Activated CD8-positive, alpha-beta T cell treated with anti-CD3 and anti-CD28 coated beads for 36 hours (primary cell): ENCODE results near the gene GRPEL1. TPM values are rescaled to one million over a fixed set of nuclear protein-coding genes. Genes with fewer than 3 reads are reported as not detected.

ENCODE experiments used
- ATAC-seq: fragments of 200-7000 bp; cut with Tn5 transposase; one replicate; pipeline ENCODE4 v1.10.0; 2021; ENCODE audit warnings: mild to moderate bottlenecking, moderate library complexity
- CTCF ChIA-PET: fragments of 350-600 bp; sonication (Branson Sonifier 250); formaldehyde crosslinking; loops from one replicate; lab custom pipeline; 2021; ENCODE audit warnings: antibody characterized with exemption; lab: Charles Lee
- POLR2A ChIA-PET: fragments of 350-600 bp; sonication (Branson Sonifier 250); formaldehyde crosslinking; loops from one replicate; lab custom pipeline; 2021; ENCODE audit warnings: antibody characterized with exemption; lab: Charles Lee
- DNase-seq: peaks from one replicate; pipeline ENCODE4 v3.0.0-alpha.2; 2020
- H3K27ac Mint-ChIP-seq: one replicate; pipeline ENCODE4 v1.8.0; 2021; ENCODE audit warnings: mild to moderate bottlenecking, mixed read lengths
- H3K27me3 Mint-ChIP-seq: one replicate; pipeline ENCODE4 v1.8.0; 2021; ENCODE audit warnings: mixed read lengths
- H3K36me3 Mint-ChIP-seq: one replicate; pipeline ENCODE4 v1.8.0; 2021; ENCODE audit warnings: low read depth, mixed read lengths
- H3K4me1 Mint-ChIP-seq: one replicate; pipeline ENCODE4 v1.8.0; 2021; ENCODE audit warnings: low read depth, mixed read lengths
- H3K4me3 Mint-ChIP-seq: one replicate; pipeline ENCODE4 v1.8.0; 2021; ENCODE audit warnings: mild to moderate bottlenecking, moderate library complexity, mixed read lengths
- H3K9me3 Mint-ChIP-seq: one replicate; pipeline ENCODE4 v1.8.0; 2021; ENCODE audit warnings: mixed read lengths
- intact Hi-C: fragments of 100-400 bp; cut with micrococcal nuclease; formaldehyde crosslinking; loops from one replicate; pipeline ENCODE4 v1.10.0; 2022
- total RNA-seq, 2 experiments: library from RNA; stranded (reverse); gene quantifications; one replicate each; pipeline ENCODE4 v1.2.3, GENCODE V29; 2021
- TF ChIP-seq, protein P1 (sequence below): fragments of 200-600 bp; IDR thresholded peaks from one replicate; pipeline ENCODE4 v1.8.0; 2022; ENCODE audit warnings: antibody characterized with exemption, mild to moderate bottlenecking

The GRPEL1 gene
- total RNA-seq, 2 experiments from 2014 or later: 82.4 to 84.5 TPM

GRCh38 chr4:7041801-7042502 is 25.9 kb downstream of the GRPEL1 start:
- intact Hi-C loops: loop anchor here (2.0 kb wide), 1 partner anchor 27 kb away; the partner anchor contains the start of gene GRPEL1

GRCh38 chr4:7041246-7041645 is 26.6 kb downstream of the GRPEL1 start:
- intact Hi-C loops: no loop called here
- Mint-ChIP-seq H3K36me3 (no peaks in the 10 kb centered on the region), H3K4me1 (peaks cover 29% of the 10 kb centered on the region), H3K27ac (no peak overlapping the region), H3K27me3 (no peaks in the 10 kb centered on the region), H3K4me3 (no peak overlapping the region), H3K9me3 (no peaks in the 10 kb centered on the region)
- TF ChIP-seq, protein P1, sequence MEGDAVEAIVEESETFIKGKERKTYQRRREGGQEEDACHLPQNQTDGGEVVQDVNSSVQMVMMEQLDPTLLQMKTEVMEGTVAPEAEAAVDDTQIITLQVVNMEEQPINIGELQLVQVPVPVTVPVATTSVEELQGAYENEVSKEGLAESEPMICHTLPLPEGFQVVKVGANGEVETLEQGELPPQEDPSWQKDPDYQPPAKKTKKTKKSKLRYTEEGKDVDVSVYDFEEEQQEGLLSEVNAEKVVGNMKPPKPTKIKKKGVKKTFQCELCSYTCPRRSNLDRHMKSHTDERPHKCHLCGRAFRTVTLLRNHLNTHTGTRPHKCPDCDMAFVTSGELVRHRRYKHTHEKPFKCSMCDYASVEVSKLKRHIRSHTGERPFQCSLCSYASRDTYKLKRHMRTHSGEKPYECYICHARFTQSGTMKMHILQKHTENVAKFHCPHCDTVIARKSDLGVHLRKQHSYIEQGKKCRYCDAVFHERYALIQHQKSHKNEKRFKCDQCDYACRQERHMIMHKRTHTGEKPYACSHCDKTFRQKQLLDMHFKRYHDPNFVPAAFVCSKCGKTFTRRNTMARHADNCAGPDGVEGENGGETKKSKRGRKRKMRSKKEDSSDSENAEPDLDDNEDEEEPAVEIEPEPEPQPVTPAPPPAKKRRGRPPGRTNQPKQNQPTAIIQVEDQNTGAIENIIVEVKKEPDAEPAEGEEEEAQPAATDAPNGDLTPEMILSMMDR: no peak
- ATAC-seq: no peak
- CTCF ChIA-PET: interaction anchor here (0.7 to 6.5 kb wide), 8 partner anchors 18 to 323 kb away, joined by 3 to 92 read pairs (median 3); partner anchors contain the start of gene GRPEL1
- POLR2A ChIA-PET: interaction anchor here (1.1 to 11.1 kb wide), 2 partner anchors 15 to 27 kb away, joined by 3 to 123 read pairs; partner anchors contain the start of gene GRPEL1
- no peak for DNase-seq

More at GRCh38 chr4:7041801-7042502, 25.9 kb downstream of the GRPEL1 start:
- no peaks in the 10 kb centered on the region for H3K36me3 Mint-ChIP-seq
- H3K27ac Mint-ChIP-seq: no peak overlapping the region
- ChIA-PET POLR2A (interaction anchor here (1.3 to 11.1 kb wide), 3 partner anchors 18 to 368 kb away, joined by 5 to 123 read pairs (median 67); partner anchors contain the start of gene GRPEL1), CTCF (interaction anchor here (0.7 to 6.5 kb wide), 18 partner anchors 10 to 325 kb away, joined by 3 to 92 read pairs (median 6); partner anchors contain the start of genes BLOC1S4, GRPEL1 and TBC1D14)
- no peaks in the 10 kb centered on the region for H3K9me3 Mint-ChIP-seq
- no peak for DNase-seq
- H3K4me3 Mint-ChIP-seq: peak overlapping the region; percentile 83
- H3K27me3 Mint-ChIP-seq: no peaks in the 10 kb centered on the region
- peaks cover 36% of the 10 kb centered on the region for H3K4me1 Mint-ChIP-seq
- TF ChIP-seq, protein P1: no peak
- ATAC-seq: no peak

GRCh38 chr4:7040765-7041164 is 27.1 kb downstream of the GRPEL1 start:
- ATAC-seq (no peak), DNase-seq (no peak)
- intact Hi-C loops: no loop called here
- Mint-ChIP-seq H3K4me1 (peaks cover 25% of the 10 kb centered on the region), H3K4me3 (no peak overlapping the region), H3K9me3 (no peaks in the 10 kb centered on the region), H3K27ac (no peak overlapping the region), H3K36me3 (no peaks in the 10 kb centered on the region), H3K27me3 (no peaks in the 10 kb centered on the region)
- ChIA-PET POLR2A (interaction anchor here (0.7 to 11.1 kb wide), 3 partner anchors 16 to 106 kb away, joined by 3 to 123 read pairs (median 3); partner anchors contain the start of gene GRPEL1), CTCF (interaction anchor here (0.8 to 6.5 kb wide), 8 partner anchors 27 to 323 kb away, joined by 3 to 92 read pairs (median 4); partner anchors contain the start of genes GRPEL1 and TBC1D14)
- TF ChIP-seq, protein P1: no peak

- TF ChIP-seq, protein P1: no peak
- Mint-ChIP-seq H3K4me3 (no peak overlapping the region), H3K27me3 (no peaks in the 10 kb centered on the region), H3K4me1 (peaks cover 6% of the 10 kb centered on the region), H3K36me3 (no peaks in the 10 kb centered on the region), H3K9me3 (no peaks in the 10 kb centered on the region), H3K27ac (no peak overlapping the region)
- DNase-seq: peak; percentile 20
- CTCF ChIA-PET: interaction anchor here (0.7 to 1.6 kb wide), 2 partner anchors 32 to 34 kb away, joined by 3 to 4 read pairs; no protein-coding TSS in a partner anchor
- ATAC-seq: peak; percentile 61
- intact Hi-C loops: no loop called here
- POLR2A ChIA-PET: interaction anchor here (1.2 kb wide), 1 partner anchor 138 kb away, joined by 5 read pairs; no protein-coding TSS in a partner anchor
Observed at GRCh38 chr4:7037425-7037824, 30.4 kb downstream of the GRPEL1 start.
